K562 (cell line): ENCODE data around the gene SCN7A. TPM values are rescaled to one million over a fixed set of nuclear protein-coding genes. Genes with fewer than 3 reads are reported as not detected.

Experiments used
- ATAC-seq: fragments of 200-7000 bp; cut with Tn5 transposase; 3 replicates; pipeline ENCODE4 v1.9.1; 2020; ENCODE audit warnings: moderate library complexity
- BruUV-seq: library from RNA; stranded (reverse); fragments of 400-500 nt; replicated peaks from 2 replicates; lab custom pipeline; 2021; lab: Mats Ljungman, UMichigan
- CTCF ChIA-PET: fragments of 300-600 bp; formaldehyde crosslinking; extraction: SDS; loops from one replicate; lab custom pipeline; 2021; ENCODE audit warnings: low intra/inter-chr PET ratio; lab: Yijun Ruan, JAX
- POLR2A ChIA-PET: fragments of 300-600, 350-650 bp; sonication (Branson Sonifier 250); formaldehyde crosslinking; extraction: SDS; loops from one replicate; lab custom pipeline; 2021; ENCODE audit warnings: antibody characterized with exemption, inconsistent platforms; lab: Yijun Ruan, JAX
- DNase-seq, 4 experiments: peaks; one replicate each; pipeline versions ENCODE4 v3.0.0 to v3.0.0-alpha.2; 2011 to 2018; ENCODE audit warnings: low spot score in 3 of 4, mixed read lengths in 3 of 4; ENCODE audit errors: extremely low read depth in 1 of 4
- FAIRE-seq: peaks from 2 replicates; lab custom pipeline; 2011; peaks lifted over from hg19 to GRCh38; lab: Jason Lieb, UNC
- H2AFZ ChIP-seq: 2 replicates; pipeline ENCODE4 v1.6.0; 2011; ENCODE audit warnings: low read depth, low read length, control low read depth, inconsistent platforms
- H3K27ac ChIP-seq: fragments of 200-600 bp; 3 replicates; pipeline ENCODE4 v1.8.0; 2011; ENCODE audit warnings: low read depth, mild to moderate bottlenecking, control low read depth, inconsistent platforms, low read length, moderate library complexity, mixed read lengths; ENCODE audit errors: extremely low read depth
- H3K27me3 ChIP-seq, 2 experiments: fragments of 300-600 bp in 1 of 2; 2 replicates in 1 of 2; 3 replicates in 1 of 2; pipeline versions ENCODE4 v1.6.0 to v1.8.0; 2011; ENCODE audit warnings: inconsistent platforms in 2 of 2, low read length in 2 of 2, mild to moderate bottlenecking in 1 of 2, mixed read lengths in 1 of 2, moderate library complexity in 1 of 2; ENCODE audit not compliant: control insufficient read depth in 2 of 2, insufficient read depth in 2 of 2
- H3K36me3 ChIP-seq: fragments of 300-600 bp; 3 replicates; pipeline ENCODE4 v1.8.0; 2011; ENCODE audit warnings: mild to moderate bottlenecking, low read length, inconsistent platforms; ENCODE audit not compliant: control insufficient read depth, insufficient read depth
- H3K4me1 ChIP-seq, 2 experiments: fragments of 200-600 bp in 1 of 2; replicated peaks in 1 of 2; 2 replicates in 1 of 2; 3 replicates in 1 of 2; pipeline versions ENCODE4 v1.5.1 to v1.8.0; 2011; ENCODE audit warnings: inconsistent platforms in 2 of 2, low read length in 2 of 2, mild to moderate bottlenecking in 1 of 2, mixed read lengths in 1 of 2, moderate library complexity in 1 of 2; ENCODE audit not compliant: control insufficient read depth in 2 of 2, insufficient read depth in 2 of 2
- H3K4me2 ChIP-seq: 2 replicates; pipeline ENCODE4 v1.6.1; 2011; ENCODE audit warnings: low read length, control low read depth, inconsistent platforms, mixed read lengths; ENCODE audit not compliant: insufficient read depth
- H3K4me3 ChIP-seq: fragments of 200-600 bp; sonication (generic), shearing (Covaris generic); 2 replicates; pipeline ENCODE4 v1.5.1; 2016; ENCODE audit warnings: control low read depth, inconsistent platforms
- H3K79me2 ChIP-seq: fragments of 200-600 bp; 3 replicates; pipeline ENCODE4 v1.8.0; 2011; ENCODE audit warnings: low read length, inconsistent platforms; ENCODE audit not compliant: control insufficient read depth, insufficient read depth
- H3K9ac ChIP-seq, 2 experiments: 2 replicates each; pipeline versions ENCODE4 v1.6.0 to v1.6.1; 2011; ENCODE audit warnings: low read depth in 2 of 2, low read length in 2 of 2, control low read depth in 1 of 2, inconsistent platforms in 1 of 2, mild to moderate bottlenecking in 1 of 2, mixed read lengths in 1 of 2; ENCODE audit not compliant: insufficient read depth in 1 of 2
- H3K9me1 ChIP-seq: one replicate; pipeline ENCODE4 v1.6.0; 2011; ENCODE audit warnings: inconsistent platforms, mild to moderate bottlenecking, low read length, moderate library complexity; ENCODE audit not compliant: control insufficient read depth, insufficient read depth
- H3K9me3 ChIP-seq: replicated peaks from 2 replicates; pipeline ENCODE4 v1.5.1; 2011; ENCODE audit warnings: low read depth, low read length, inconsistent platforms; ENCODE audit not compliant: control insufficient read depth, insufficient read depth
- H4K20me1 ChIP-seq: replicated peaks from 2 replicates; pipeline ENCODE4 v1.6.1; 2011; ENCODE audit warnings: low read length, inconsistent platforms, mixed read lengths; ENCODE audit not compliant: control insufficient read depth, insufficient read depth
- CEBPG ChIP-seq, 3 experiments: fragments of 200-800 bp in 1 of 3; sonication (Bioruptor generic) in 1 of 3; sonication (generic) in 1 of 3; formaldehyde crosslinking in 1 of 3; IDR thresholded peaks in 2 of 3; conservative IDR thresholded peaks in 1 of 3; 2 replicates each; pipeline versions ENCODE4 v1.6.1 to v1.8.0; 2016 to 2022; ENCODE audit warnings: missing compliant biosample characterization in 2 of 3, missing genetic modification characterization in 2 of 3, mild to moderate bottlenecking in 1 of 3, missing genetic modification reagents in 1 of 3
- KAT7 ChIP-seq: sonication (generic); formaldehyde crosslinking; IDR thresholded peaks from 2 replicates; pipeline ENCODE4 v1.8.0; 2022; ENCODE audit warnings: missing genetic modification reagents, mild to moderate bottlenecking, borderline replicate concordance
- MGA ChIP-seq: fragments of 450-650 bp; IDR thresholded peaks from 2 replicates; pipeline ENCODE4 v1.6.1; 2016; ENCODE audit warnings: mild to moderate bottlenecking, moderate library complexity
- MLLT1 ChIP-seq, 2 experiments: fragments of 450-650 bp; IDR thresholded peaks; 2 replicates each; pipeline ENCODE4 v1.6.1; 2016
- ZNF224 ChIP-seq: sonication (generic); formaldehyde crosslinking; IDR thresholded peaks from 2 replicates; pipeline ENCODE4 v1.8.0; 2022; ENCODE audit warnings: mild to moderate bottlenecking, missing genetic modification reagents
- WGBS: fragments of 100-300 bp; shearing (Covaris generic); methylation state at CpG from one replicate; pipeline ENCODE4 v1.1.6; 2016; ENCODE audit warnings: low coverage, mixed read lengths; ENCODE audit not compliant: insufficient coverage; ENCODE audit errors: missing lambda C conversion rate; 5-methylcytosine and 5-hydroxymethylcytosine counted together
- in situ Hi-C: fragments of 300-500 bp; cut with MboI; formaldehyde crosslinking; loops from 4 replicates; pipeline ENCODE4 v1.15.0; 2018; ENCODE audit warnings: inconsistent platforms, mixed read lengths
- intact Hi-C: fragments of 100-400 bp; cut with micrococcal nuclease; formaldehyde crosslinking; loops from 2 replicates; pipeline ENCODE4 v1.14.2; 2022
- polyA plus RNA-seq, 8 experiments: library from polyadenylated mRNA; depleted of rRNA in 4 of 8; stranded (reverse) in 5 of 8; unstranded in 3 of 8; fragments of >200 nt; fragmentation: Nextera tagmentation in 2 of 8; fragmentation: Illumina TruSeq in 1 of 8; extraction: Ambion mirVana in 2 of 8; extraction: Trizol in 1 of 8; gene quantifications; 2 replicates each; pipeline versions ENCODE4 v1.2.1 to v1.2.3, GENCODE V29; 2011 to 2014; ENCODE audit warnings: inconsistent platforms in 1 of 8, missing spikeins in 1 of 8
- total RNA-seq, 7 experiments: library from RNA; depleted of rRNA in 6 of 7; stranded (reverse); fragments of >200 nt in 6 of 7; fragmentation: Illumina TruSeq in 2 of 7; extraction: Trizol in 2 of 7; gene quantifications; 2 replicates each; pipeline versions ENCODE4 v1.2.1 to v1.2.3, GENCODE V29; 2011 to 2021; ENCODE audit warnings: low replicate concordance in 1 of 7

The SCN7A gene
- total and polyA plus RNA-seq, 9 of the 15 experiments (the other 6 are each of a cell fraction or from before 2014, with no cell fraction given), result under 0.01 to 0.05 (median 0.03) TPM; not detected in 3

GRCh38 chr2:166375195-166375735, 118.8 kb downstream of the SCN7A start:
- in situ Hi-C loops (no loop called here), intact Hi-C loops (loop anchor here (10.0 kb wide), 1 partner anchor 1570 kb away; no protein-coding TSS in a partner anchor)
- H3K4me1 ChIP-seq, result peaks cover 4 to 21% of the 10 kb centered on the region in 2 experiments; a peak in 4 of 5 replicates
- ChIA-PET POLR2A (interaction anchor here (0.6 to 2.3 kb wide), 9 partner anchors 9 to 381 kb away, joined by 3 to 11 read pairs (median 3); no protein-coding TSS in a partner anchor), CTCF (no interaction called here)
- H3K27ac ChIP-seq, result peak overlapping the region; percentile 59
- peak; percentile 16 for ATAC-seq
- DNase-seq, result peak in 1 of 4 experiments; percentile 33
- BruUV-seq, result TSS peak; percentile 63
- H4K20me1 ChIP-seq, result no peaks in the 10 kb centered on the region
- FAIRE-seq, result peak; percentile 19
- H3K9ac ChIP-seq, result peak overlapping the region; percentile 65 to 86
- peak overlapping the region; percentile 94 for H3K4me2 ChIP-seq
- peak overlapping the region; percentile 62 for H3K4me3 ChIP-seq
- H3K36me3 ChIP-seq, result no peaks in the 10 kb centered on the region
- WGBS, result 0% methylated on average over 17 of the region's 17 CpGs
- H3K9me3 ChIP-seq, result no peaks in the 10 kb centered on the region
- H3K9me1 ChIP-seq, result no peaks in the 10 kb centered on the region
- H3K27me3 ChIP-seq, result no peaks in the 10 kb centered on the region
- peaks cover 44% of the 10 kb centered on the region for H3K79me2 ChIP-seq
- H2AFZ ChIP-seq, result peak overlapping the region; percentile 91
- TF ChIP-seq MGA, result peak; percentile 94
- TF ChIP-seq MLLT1 (IDR thresholded peaks at IDR 0.05), result no peak
- no peak for TF ChIP-seq CEBPG (CRISPR knock-in tag; IDR thresholded peaks at IDR 0.05)
- TF ChIP-seq CEBPG (tag; conservative IDR thresholded peaks at IDR 0.05 in 1 of 2, IDR thresholded peaks at IDR 0.05 in 1 of 2), result peak; percentile 13 to 34; a peak in 1 of 4 replicates
- TF ChIP-seq ZNF224 (CRISPR knock-in tag), result no peak
- 0 out of 2 replicates have a peak, but pooled peaks have one; percentile 66 for TF ChIP-seq KAT7
